Large intestine (tissue), 3 donors: ENCODE measurements around the gene NDOR1. TPM values are rescaled to one million over a fixed set of nuclear protein-coding genes. Genes with fewer than 3 reads are reported as not detected.
A peak's percentile ranks its signal among the peaks of the same experiment; 100 is the strongest.

ENCODE experiments used
- DNase-seq, 2 donors: peaks; one replicate each; pipeline versions ENCODE4 v3.0.0 to v3.0.0-alpha.2; 2013
- H3K27ac ChIP-seq: one replicate; pipeline ENCODE4 v1.5.1; 2013; ENCODE audit warnings: low read length
- H3K27me3 ChIP-seq: 2 replicates; pipeline ENCODE4 v1.6.1; 2013; ENCODE audit warnings: low read length; ENCODE audit not compliant: control insufficient read depth, insufficient read depth
- H3K36me3 ChIP-seq: 2 replicates; pipeline ENCODE4 v1.6.1; 2013; ENCODE audit warnings: low read length; ENCODE audit not compliant: control insufficient read depth, insufficient read depth
- H3K4me1 ChIP-seq: one replicate; pipeline ENCODE4 v1.6.1; 2013; ENCODE audit warnings: low read length; ENCODE audit not compliant: control insufficient read depth, insufficient read depth
- H3K4me3 ChIP-seq: one replicate; pipeline ENCODE4 v1.5.1; 2013; ENCODE audit warnings: low read length
- H3K9me3 ChIP-seq: one replicate; pipeline ENCODE4 v1.6.1; 2013; ENCODE audit warnings: mild to moderate bottlenecking, low read depth, low read length, moderate library complexity; ENCODE audit not compliant: control insufficient read depth
- WGBS: methylation state at CpG from one replicate; pipeline ENCODE4 v1.1.5; 2013; ENCODE audit warnings: low lambda C conversion rate; ENCODE audit not compliant: insufficient coverage; 5-methylcytosine and 5-hydroxymethylcytosine counted together
- polyA plus RNA-seq: library from polyadenylated mRNA; unstranded; fragments of 120-200 nt; gene quantifications from one replicate; pipeline ENCODE4 v1.2.1, GENCODE V29; 2013

Gene NDOR1
- polyA plus RNA-seq, 1 donor, result 12.1 TPM

- peak in 1 of 2 donors; percentile 27 for DNase-seq
These were observed 16.1 kb downstream of the NDOR1 start for GRCh38 chr9:137221506-137222111.

GRCh38 chr9:137222190-137223077 is 16.9 kb downstream of the NDOR1 start, which contains the start of gene RNF208:
Gene RNF208, minus strand, starts transcription at chr9:137222240. Its CDS starts 1,028 bp downstream, at chr9:137221212.
- DNase-seq, result peak in 1 of 2 donors; percentile 60
- H3K4me3 ChIP-seq, result peak within 1 kb of the TSS; percentile 76
- no peaks in the 10 kb centered on the region for H3K36me3 ChIP-seq
- H3K9me3 ChIP-seq, result peaks cover 9% of the 10 kb centered on the region
- peak within 1 kb of the TSS; percentile 79 for H3K27ac ChIP-seq
- peaks cover 59% of the 10 kb centered on the region for H3K4me1 ChIP-seq
- no CpG with 5 or more reads among the region's 88 CpGs for WGBS
- no peaks in the 10 kb centered on the region for H3K27me3 ChIP-seq

More at GRCh38 chr9:137221506-137222111, 16.1 kb downstream of the NDOR1 start:
- H3K27me3 ChIP-seq, result no peaks in the 10 kb centered on the region
- H3K9me3 ChIP-seq, result peaks cover 9% of the 10 kb centered on the region
- H3K4me1 ChIP-seq, result peaks cover 59% of the 10 kb centered on the region
- H3K27ac ChIP-seq, result no peak overlapping the region
- WGBS, result no CpG with 5 or more reads among the region's 61 CpGs
- H3K4me3 ChIP-seq, result peak overlapping the region; percentile 47
- no peaks in the 10 kb centered on the region for H3K36me3 ChIP-seq

GRCh38 chr9:137223078-137223970 is 17.8 kb downstream of the NDOR1 start:
- H3K27ac ChIP-seq, result peak overlapping the region; percentile 86
- no peaks in the 10 kb centered on the region for H3K36me3 ChIP-seq
- H3K4me1 ChIP-seq, result peaks cover 57% of the 10 kb centered on the region
- peak; percentile 97 to 98 for DNase-seq
- peaks cover 12% of the 10 kb centered on the region for H3K9me3 ChIP-seq
- no CpG with 5 or more reads among the region's 63 CpGs for WGBS
- H3K4me3 ChIP-seq, result peak overlapping the region; percentile 76
- H3K27me3 ChIP-seq, result no peaks in the 10 kb centered on the region

GRCh38 chr9:137224830-137225694 is 19.6 kb downstream of the NDOR1 start, which contains the start of gene CYSRT1:
Gene CYSRT1, plus strand, starts transcription at chr9:137225174. Its CDS starts 448 bp downstream, at chr9:137225622.
- peaks cover 62% of the 10 kb centered on the region for H3K4me1 ChIP-seq
- H3K36me3 ChIP-seq, result no peaks in the 10 kb centered on the region
- peaks cover 14% of the 10 kb centered on the region for H3K9me3 ChIP-seq
- H3K27me3 ChIP-seq, result no peaks in the 10 kb centered on the region
- DNase-seq, result peak in 1 of 2 donors; percentile 74
- peak within 1 kb of the TSS; percentile 76 for H3K4me3 ChIP-seq
- H3K27ac ChIP-seq, result peak within 1 kb of the TSS; percentile 86
- WGBS, result no CpG with 5 or more reads among the region's 23 CpGs

GRCh38 chr9:137225699-137226331 is 20.3 kb downstream of the NDOR1 start:
- Histone ChIP-seq H3K27me3 (no peaks in the 10 kb centered on the region), H3K4me3 (no peak overlapping the region), H3K27ac (peak overlapping the region; percentile 82), H3K4me1 (peaks cover 70% of the 10 kb centered on the region), H3K9me3 (peaks cover 7% of the 10 kb centered on the region), H3K36me3 (no peaks in the 10 kb centered on the region)
- no CpG with 5 or more reads among the region's 21 CpGs for WGBS
- DNase-seq, result peak in 1 of 2 donors; percentile 30

- no peaks in the 10 kb centered on the region for H3K27me3 ChIP-seq
- peaks cover 77% of the 10 kb centered on the region for H3K4me1 ChIP-seq
- WGBS, result no CpG with 5 or more reads among the region's 18 CpGs
- peak overlapping the region; percentile 82 for H3K27ac ChIP-seq
- H3K9me3 ChIP-seq, result peaks cover 7% of the 10 kb centered on the region
- no peak overlapping the region for H3K4me3 ChIP-seq
- H3K36me3 ChIP-seq, result no peaks in the 10 kb centered on the region
- DNase-seq, result peak in 1 of 2 donors; percentile 68
These were observed 21.0 kb downstream of the NDOR1 start for GRCh38 chr9:137226338-137227053.

- Histone ChIP-seq H3K4me1 (peaks cover 84% of the 10 kb centered on the region), H3K9me3 (peaks cover 9% of the 10 kb centered on the region), H3K27me3 (no peaks in the 10 kb centered on the region), H3K4me3 (peak within 1 kb of the TSS; percentile 41), H3K27ac (peak within 1 kb of the TSS; percentile 91), H3K36me3 (peaks cover 8% of the 10 kb centered on the region)
- WGBS, result no CpG with 5 or more reads among the region's 25 CpGs
- DNase-seq, result peak; percentile 80 to 85
These were observed 21.8 kb downstream of the NDOR1 start, which contains the start of gene RNF224 for GRCh38 chr9:137227054-137227852. Gene RNF224, plus strand, starts transcription at chr9:137227502. Its CDS starts 834 bp downstream, at chr9:137228336.

GRCh38 chr9:137227853-137228505 is 22.5 kb downstream of the NDOR1 start:
- H3K9me3 ChIP-seq, result peaks cover 16% of the 10 kb centered on the region
- peaks cover 85% of the 10 kb centered on the region for H3K4me1 ChIP-seq
- peak overlapping the region; percentile 41 for H3K4me3 ChIP-seq
- WGBS, result no CpG with 5 or more reads among the region's 18 CpGs
- H3K27me3 ChIP-seq, result no peaks in the 10 kb centered on the region
- peak overlapping the region; percentile 91 for H3K27ac ChIP-seq
- peak in 1 of 2 donors; percentile 41 for DNase-seq
- H3K36me3 ChIP-seq, result peaks cover 13% of the 10 kb centered on the region
